Osteocyte (in vitro differentiated cells): ENCODE measurements around the gene GRIK5. TPM values are rescaled to one million over a fixed set of nuclear protein-coding genes. Genes with fewer than 3 reads are reported as not detected.

Experiments
- DNase-seq: peaks from one replicate; pipeline ENCODE4 v3.0.0; 2021; ENCODE audit warnings: mixed read lengths; ENCODE audit not compliant: unreplicated experiment; ENCODE audit errors: extremely low spot score
- H3K27ac Mint-ChIP-seq: one replicate; pipeline ENCODE4 v1.8.0; 2021; ENCODE audit warnings: mild to moderate bottlenecking, mixed read lengths; ENCODE audit not compliant: unreplicated experiment
- H3K27me3 Mint-ChIP-seq: one replicate; pipeline ENCODE4 v1.8.0; 2021; ENCODE audit warnings: mixed read lengths; ENCODE audit not compliant: unreplicated experiment
- H3K36me3 Mint-ChIP-seq: one replicate; pipeline ENCODE4 v1.8.0; 2021; ENCODE audit warnings: mixed read lengths; ENCODE audit not compliant: unreplicated experiment
- H3K4me1 Mint-ChIP-seq: one replicate; pipeline ENCODE4 v1.8.0; 2021; ENCODE audit warnings: mixed read lengths; ENCODE audit not compliant: unreplicated experiment
- H3K4me3 Mint-ChIP-seq: one replicate; pipeline ENCODE4 v1.8.0; 2021; ENCODE audit warnings: mild to moderate bottlenecking, moderate library complexity, mixed read lengths; ENCODE audit not compliant: unreplicated experiment
- H3K9me3 Mint-ChIP-seq: one replicate; pipeline ENCODE4 v1.8.0; 2021; ENCODE audit warnings: mixed read lengths; ENCODE audit not compliant: unreplicated experiment
- long read RNA-seq: library from polyadenylated mRNA; unstranded; transcript quantifications from one replicate; pipeline ENCODE4 v2.0.0, GENCODE V29; 2021
- total RNA-seq: library from RNA; stranded (reverse); gene quantifications from 2 replicates; pipeline ENCODE4 v1.2.1, GENCODE V29; 2021
- TF ChIP-seq, protein P1 (sequence below): fragments of 200-600 bp; sonication (generic); IDR thresholded peaks from 2 replicates; pipeline ENCODE4 v1.5.0; 2021; ENCODE audit warnings: antibody characterized with exemption, mild to moderate bottlenecking, moderate library complexity

The GRIK5 gene, protein sequence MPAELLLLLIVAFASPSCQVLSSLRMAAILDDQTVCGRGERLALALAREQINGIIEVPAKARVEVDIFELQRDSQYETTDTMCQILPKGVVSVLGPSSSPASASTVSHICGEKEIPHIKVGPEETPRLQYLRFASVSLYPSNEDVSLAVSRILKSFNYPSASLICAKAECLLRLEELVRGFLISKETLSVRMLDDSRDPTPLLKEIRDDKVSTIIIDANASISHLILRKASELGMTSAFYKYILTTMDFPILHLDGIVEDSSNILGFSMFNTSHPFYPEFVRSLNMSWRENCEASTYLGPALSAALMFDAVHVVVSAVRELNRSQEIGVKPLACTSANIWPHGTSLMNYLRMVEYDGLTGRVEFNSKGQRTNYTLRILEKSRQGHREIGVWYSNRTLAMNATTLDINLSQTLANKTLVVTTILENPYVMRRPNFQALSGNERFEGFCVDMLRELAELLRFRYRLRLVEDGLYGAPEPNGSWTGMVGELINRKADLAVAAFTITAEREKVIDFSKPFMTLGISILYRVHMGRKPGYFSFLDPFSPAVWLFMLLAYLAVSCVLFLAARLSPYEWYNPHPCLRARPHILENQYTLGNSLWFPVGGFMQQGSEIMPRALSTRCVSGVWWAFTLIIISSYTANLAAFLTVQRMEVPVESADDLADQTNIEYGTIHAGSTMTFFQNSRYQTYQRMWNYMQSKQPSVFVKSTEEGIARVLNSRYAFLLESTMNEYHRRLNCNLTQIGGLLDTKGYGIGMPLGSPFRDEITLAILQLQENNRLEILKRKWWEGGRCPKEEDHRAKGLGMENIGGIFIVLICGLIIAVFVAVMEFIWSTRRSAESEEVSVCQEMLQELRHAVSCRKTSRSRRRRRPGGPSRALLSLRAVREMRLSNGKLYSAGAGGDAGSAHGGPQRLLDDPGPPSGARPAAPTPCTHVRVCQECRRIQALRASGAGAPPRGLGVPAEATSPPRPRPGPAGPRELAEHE
- total RNA-seq = 0.38 and 0.55 TPM in 2 replicates
- long read RNA-seq = 0 reads

DNA sequence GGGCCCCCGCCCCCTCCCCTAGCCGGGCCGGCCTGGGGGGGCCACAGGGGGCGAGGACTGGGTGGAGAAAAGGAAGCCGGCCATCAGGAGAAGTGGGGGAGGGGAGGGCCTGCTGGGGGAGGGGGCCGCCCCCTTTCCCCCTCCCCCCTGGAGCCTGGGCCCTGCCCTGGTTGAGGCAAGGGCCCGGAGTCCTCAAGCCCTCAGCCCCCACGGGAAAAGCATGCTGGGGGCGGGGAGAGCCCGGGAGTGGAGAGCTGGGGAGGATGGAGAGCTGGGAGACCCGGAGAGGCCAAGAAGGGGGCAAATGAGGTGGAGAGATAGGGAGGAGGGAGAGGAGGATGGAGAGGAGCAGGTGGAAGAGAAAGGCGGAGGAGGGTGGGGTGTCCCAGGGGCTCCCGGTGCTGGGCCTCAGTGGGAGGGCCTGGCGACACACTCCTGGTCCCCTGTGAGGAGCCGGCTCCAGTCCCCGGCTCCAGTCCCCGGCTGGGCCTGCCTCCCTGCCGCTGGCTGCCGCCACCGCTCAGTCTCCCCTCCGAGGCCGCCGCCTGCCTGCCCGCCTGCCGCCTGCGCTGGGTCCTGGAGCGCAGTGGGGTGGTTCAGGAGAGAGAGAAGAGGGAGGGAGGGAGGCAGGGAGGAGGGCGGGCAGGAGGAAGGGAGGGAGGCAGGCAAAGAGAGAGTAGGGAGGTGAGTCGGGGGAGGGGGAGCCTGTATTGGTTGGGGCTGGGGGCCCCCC lies at the start of gene GRIK5:
Gene GRIK5 (minus strand): TSS at position 588 of the 733 bp plus-strand sequence. CDS start 4,436 bp downstream, outside the sequence.
- Mint-ChIP-seq H3K36me3 (no peaks in the 10 kb centered on the region), H3K27ac (no peak within 1 kb of the TSS), H3K9me3 (no peaks in the 10 kb centered on the region), H3K4me3 (no peak within 1 kb of the TSS), H3K4me1 (peaks cover 4% of the 10 kb centered on the region), H3K27me3 (no peaks in the 10 kb centered on the region)
- TF ChIP-seq, protein P1, sequence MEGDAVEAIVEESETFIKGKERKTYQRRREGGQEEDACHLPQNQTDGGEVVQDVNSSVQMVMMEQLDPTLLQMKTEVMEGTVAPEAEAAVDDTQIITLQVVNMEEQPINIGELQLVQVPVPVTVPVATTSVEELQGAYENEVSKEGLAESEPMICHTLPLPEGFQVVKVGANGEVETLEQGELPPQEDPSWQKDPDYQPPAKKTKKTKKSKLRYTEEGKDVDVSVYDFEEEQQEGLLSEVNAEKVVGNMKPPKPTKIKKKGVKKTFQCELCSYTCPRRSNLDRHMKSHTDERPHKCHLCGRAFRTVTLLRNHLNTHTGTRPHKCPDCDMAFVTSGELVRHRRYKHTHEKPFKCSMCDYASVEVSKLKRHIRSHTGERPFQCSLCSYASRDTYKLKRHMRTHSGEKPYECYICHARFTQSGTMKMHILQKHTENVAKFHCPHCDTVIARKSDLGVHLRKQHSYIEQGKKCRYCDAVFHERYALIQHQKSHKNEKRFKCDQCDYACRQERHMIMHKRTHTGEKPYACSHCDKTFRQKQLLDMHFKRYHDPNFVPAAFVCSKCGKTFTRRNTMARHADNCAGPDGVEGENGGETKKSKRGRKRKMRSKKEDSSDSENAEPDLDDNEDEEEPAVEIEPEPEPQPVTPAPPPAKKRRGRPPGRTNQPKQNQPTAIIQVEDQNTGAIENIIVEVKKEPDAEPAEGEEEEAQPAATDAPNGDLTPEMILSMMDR = no peak
- DNase-seq = no peak

DNA sequence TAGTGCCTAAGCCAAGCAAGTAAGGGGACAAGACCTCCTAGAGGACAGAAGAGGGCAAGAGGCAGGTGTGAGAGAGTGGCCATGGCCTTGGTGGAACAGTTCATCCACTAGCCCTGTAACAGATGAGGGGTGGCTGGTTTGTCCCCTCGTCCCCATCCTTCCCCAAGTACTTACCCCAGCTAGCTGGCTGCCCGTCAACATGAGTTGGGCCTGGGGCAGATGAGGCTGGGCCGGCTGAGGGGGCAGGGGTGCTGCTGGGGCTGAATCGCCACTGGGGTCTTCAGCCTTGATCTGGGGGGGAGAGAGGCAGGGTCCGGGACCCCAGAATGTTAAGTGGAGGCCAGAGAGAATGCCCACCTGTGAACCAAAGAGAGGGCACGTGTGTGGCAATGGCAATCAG lies 47.1 kb upstream of the GRIK5 start:
- Mint-ChIP-seq H3K4me1 (peaks cover 52% of the 10 kb centered on the region), H3K27me3 (no peaks in the 10 kb centered on the region), H3K4me3 (no peak overlapping the region)

DNA sequence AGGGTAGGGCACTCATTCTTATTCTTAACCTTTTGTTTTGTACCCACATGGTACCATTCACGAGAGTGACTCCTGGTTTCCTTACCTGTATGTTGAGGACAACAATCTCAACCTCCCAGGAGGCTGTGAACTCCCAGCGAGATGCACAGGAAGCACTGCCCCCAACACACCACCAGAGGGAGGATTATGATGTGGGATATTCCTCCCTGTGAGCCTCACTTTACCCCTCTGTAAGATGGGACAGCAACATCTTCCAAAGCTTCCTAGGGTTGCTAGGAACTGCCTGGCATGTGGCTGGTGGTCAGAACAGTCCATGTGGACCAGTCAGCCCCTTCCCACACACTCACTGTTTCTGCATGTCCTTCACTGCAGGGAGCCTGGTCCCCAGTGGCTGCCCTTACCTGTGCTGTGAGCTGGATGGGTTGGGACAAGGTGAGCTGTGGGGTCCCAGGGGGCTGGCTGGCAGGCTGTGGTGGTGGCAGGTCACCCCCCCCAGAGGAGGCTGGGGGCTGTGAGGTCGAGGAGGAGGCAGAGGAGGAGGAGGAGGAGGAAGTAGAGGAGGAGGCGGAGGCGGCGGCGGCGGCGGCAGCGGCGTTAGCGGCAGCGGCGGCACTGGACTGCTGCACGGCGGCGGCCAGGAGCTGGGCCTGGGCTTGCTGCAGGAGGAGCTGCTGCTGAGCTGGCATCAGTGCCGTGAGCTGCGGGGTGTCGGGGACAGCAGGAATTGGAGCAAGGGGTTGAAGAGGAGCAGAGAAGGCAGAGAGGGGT lies 46.5 kb upstream of the GRIK5 start:
- TF ChIP-seq, protein P1 = no peak
- Mint-ChIP-seq H3K36me3 (no peaks in the 10 kb centered on the region), H3K9me3 (no peaks in the 10 kb centered on the region), H3K27me3 (no peaks in the 10 kb centered on the region), H3K4me1 (peaks cover 52% of the 10 kb centered on the region), H3K4me3 (no peak overlapping the region), H3K27ac (no peak overlapping the region)
- DNase-seq = no peak

More for the DNA sequence above, 47.1 kb upstream of the GRIK5 start:
- TF ChIP-seq, protein P1 = no peak
- no peaks in the 10 kb centered on the region for H3K9me3 Mint-ChIP-seq
- no peak for DNase-seq
- H3K27ac Mint-ChIP-seq = no peak overlapping the region
- H3K36me3 Mint-ChIP-seq = no peaks in the 10 kb centered on the region

DNA sequence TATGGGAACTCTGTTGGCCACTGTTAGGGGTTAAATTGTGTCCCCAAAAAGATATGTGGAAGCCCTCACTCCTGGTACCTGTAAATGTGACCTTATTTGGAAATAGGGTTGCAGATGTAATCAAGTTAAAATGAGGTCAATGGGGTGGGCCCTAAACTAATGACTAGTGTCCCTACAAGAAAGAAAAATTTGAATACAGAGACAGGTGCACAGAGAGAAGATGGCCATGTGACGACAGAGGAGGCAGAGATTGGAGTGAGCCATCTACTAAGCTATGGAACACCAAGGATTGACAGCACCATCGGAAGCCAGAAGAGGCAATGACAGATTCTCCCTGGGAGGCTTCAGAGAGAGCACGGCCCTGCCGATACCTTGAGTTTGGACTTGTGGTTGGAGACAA lies 45.7 kb upstream of the GRIK5 start:
- peaks cover 52% of the 10 kb centered on the region for H3K4me1 Mint-ChIP-seq
- H3K27me3 Mint-ChIP-seq = no peaks in the 10 kb centered on the region
- no peaks in the 10 kb centered on the region for H3K9me3 Mint-ChIP-seq
- TF ChIP-seq, protein P1 = no peak
- H3K4me3 Mint-ChIP-seq = no peak overlapping the region
- no peaks in the 10 kb centered on the region for H3K36me3 Mint-ChIP-seq
- DNase-seq = no peak
- H3K27ac Mint-ChIP-seq = no peak overlapping the region
